ENCODE data around the gene LCNL1.

LCNL1 gene

GRCh38 chr9:136973618-136974617 is 8.9 kb upstream of the LCNL1 start:
- in situ Hi-C loops (cut with HindIII; ENCODE audit: low sequenced_read_pairs): no loop called here

GRCh38 chr9:136974817-136975535 is 7.8 kb upstream of the LCNL1 start:
- in situ Hi-C loops (cut with HindIII; ENCODE audit: low sequenced_read_pairs): no loop called here

GRCh38 chr9:136975644-136976043 is 7.1 kb upstream of the LCNL1 start:
- in situ Hi-C loops (cut with HindIII; ENCODE audit: low sequenced_read_pairs): no loop called here

GRCh38 chr9:136977223-136977622 is 5.6 kb upstream of the LCNL1 start, which contains the start of gene PTGDS:
Gene PTGDS, plus strand, starts transcription at chr9:136977504. Its CDS starts 75 bp downstream, at chr9:136977579.
- in situ Hi-C loops (cut with HindIII; ENCODE audit: low sequenced_read_pairs): no loop called here

GRCh38 chr9:136977649-136978072 is 5.1 kb upstream of the LCNL1 start:
- in situ Hi-C loops (cut with HindIII; ENCODE audit: low sequenced_read_pairs): no loop called here

- in situ Hi-C loops (cut with HindIII; ENCODE audit: low sequenced_read_pairs): no loop called here
Observed at GRCh38 chr9:136978073-136978864, 4.5 kb upstream of the LCNL1 start.

- in situ Hi-C loops (cut with HindIII; ENCODE audit: low sequenced_read_pairs): no loop called here
Observed at GRCh38 chr9:136978865-136979544, 3.8 kb upstream of the LCNL1 start.

- in situ Hi-C loops (cut with HindIII; ENCODE audit: low sequenced_read_pairs): no loop called here
Observed at GRCh38 chr9:136979769-136980587, 2.8 kb upstream of the LCNL1 start.

- in situ Hi-C loops (cut with HindIII; ENCODE audit: low sequenced_read_pairs): no loop called here
Observed at GRCh38 chr9:136980669-136981478, 1.9 kb upstream of the LCNL1 start.

- in situ Hi-C loops (cut with HindIII; ENCODE audit: low sequenced_read_pairs): no loop called here
Observed at GRCh38 chr9:136981588-136982231, 1.1 kb upstream of the LCNL1 start.

GRCh38 chr9:136983167-136983566 is 374 bp downstream of the LCNL1 start:
- in situ Hi-C loops (cut with HindIII; ENCODE audit: low sequenced_read_pairs): no loop called here

- in situ Hi-C loops (cut with HindIII; ENCODE audit: low sequenced_read_pairs): no loop called here
Observed at GRCh38 chr9:136983656-136984314, 992 bp downstream of the LCNL1 start.

GRCh38 chr9:136984464-136985026 is 1.8 kb downstream of the LCNL1 start:
- in situ Hi-C loops (cut with HindIII; ENCODE audit: low sequenced_read_pairs): no loop called here

- in situ Hi-C loops (cut with HindIII; ENCODE audit: low sequenced_read_pairs): no loop called here
Observed at GRCh38 chr9:136985027-136985602, 2.3 kb downstream of the LCNL1 start.

GRCh38 chr9:136985853-136986252 is 3.1 kb downstream of the LCNL1 start:
- in situ Hi-C loops (cut with HindIII; ENCODE audit: low sequenced_read_pairs): no loop called here

GRCh38 chr9:136988872-136989271 is 6.1 kb downstream of the LCNL1 start:
- in situ Hi-C loops (cut with HindIII; ENCODE audit: low sequenced_read_pairs): no loop called here
